ENCODE data around the gene AMH.

- TF ChIP-seq CTCF (conservative IDR thresholded peaks at IDR 0.05; ENCODE audit: low read length) (no peak), EZH2phosphoT487 (IDR thresholded peaks at IDR 0.05; ENCODE audit: borderline replicate concordance) (no peak)
Observed at GRCh38 chr19:2207008-2207407, 42.1 kb upstream of the AMH start.

Measured in Loucy (cell line).